Neural cell (in vitro differentiated cells): ENCODE data around the gene NOL4L. TPM values are rescaled to one million over a fixed set of nuclear protein-coding genes. Genes with fewer than 3 reads are reported as not detected.

Experiments used
- H2AFZ ChIP-seq: fragments of 200-600, 300-800 bp; sonication (generic), shearing (Covaris generic); 2 replicates; pipeline ENCODE4 v1.6.0; 2014; ENCODE audit warnings: low read depth, mild to moderate bottlenecking, antibody characterized with exemption, low read length, moderate library complexity
- H3F3A ChIP-seq: fragments of 200-600 bp; shearing (Covaris generic); 2 replicates; pipeline ENCODE4 v1.6.1; 2016; ENCODE audit warnings: mild to moderate bottlenecking, moderate library complexity, mixed read lengths, antibody characterized with exemption, low read length; ENCODE audit not compliant: insufficient read depth, poor library complexity, severe bottlenecking
- H3K27ac ChIP-seq: fragments of 200-600, 300-800 bp; sonication (generic), shearing (Covaris generic); 2 replicates; pipeline ENCODE4 v1.5.1; 2014; ENCODE audit warnings: mild to moderate bottlenecking, low read length, moderate library complexity
- H3K27me3 ChIP-seq: fragments of 300-800, 200-600 bp; sonication (generic), shearing (Covaris generic); 2 replicates; pipeline ENCODE4 v1.6.0; 2014; ENCODE audit warnings: mild to moderate bottlenecking, low read depth, low read length, moderate library complexity; ENCODE audit not compliant: insufficient read depth
- H3K36me3 ChIP-seq: fragments of 300-800, 200-600 bp; sonication (generic), shearing (Covaris generic); 2 replicates; pipeline ENCODE4 v1.5.1; 2014; ENCODE audit warnings: mild to moderate bottlenecking, antibody characterized with exemption, low read length, moderate library complexity; ENCODE audit not compliant: insufficient read depth
- H3K4me2 ChIP-seq: fragments of 300-800, 200-600 bp; sonication (generic), shearing (Covaris generic); 2 replicates; pipeline ENCODE4 v1.6.0; 2014; ENCODE audit warnings: mild to moderate bottlenecking, low read length
- H3K4me3 ChIP-seq: fragments of 300-800, 200-600 bp; sonication (generic), shearing (Covaris generic); 2 replicates; pipeline ENCODE4 v1.5.1; 2014; ENCODE audit warnings: mild to moderate bottlenecking, low read length, moderate library complexity
- H3K79me2 ChIP-seq: fragments of 200-600 bp; shearing (Covaris generic); replicated peaks from 2 replicates; pipeline ENCODE4 v1.6.0; 2014; ENCODE audit warnings: mild to moderate bottlenecking, low read length, moderate library complexity; ENCODE audit not compliant: insufficient read depth
- H3K9ac ChIP-seq: fragments of 300-800, 200-600 bp; sonication (generic), shearing (Covaris generic); 2 replicates; pipeline ENCODE4 v1.6.1; 2016; ENCODE audit warnings: mild to moderate bottlenecking, low read length, mixed read lengths
- H3K9me2 ChIP-seq: fragments of 200-600 bp; shearing (Covaris generic); 2 replicates; pipeline ENCODE4 v1.6.1; 2016; ENCODE audit warnings: mild to moderate bottlenecking, low read length, mixed read lengths; ENCODE audit not compliant: insufficient read depth
- H3K9me3 ChIP-seq: fragments of 200-600, 300-800 bp; sonication (generic), shearing (Covaris generic); 2 replicates; pipeline ENCODE4 v1.6.1; 2016; ENCODE audit warnings: mild to moderate bottlenecking, mixed run types, low read length, moderate library complexity, mixed read lengths
- H4K20me1 ChIP-seq: fragments of 200-600 bp; shearing (Covaris generic); 2 replicates; pipeline ENCODE4 v1.6.1; 2016; ENCODE audit warnings: mild to moderate bottlenecking, mixed run types; ENCODE audit not compliant: insufficient read depth
- EP300 ChIP-seq: fragments of 450-650 bp; conservative IDR thresholded peaks from 2 replicates; pipeline ENCODE4 v1.6.1; 2014; ENCODE audit warnings: antibody characterized with exemption, mild to moderate bottlenecking, moderate library complexity; ENCODE audit not compliant: poor library complexity, severe bottlenecking
- EZH2 ChIP-seq: fragments of 200-600, 300-800 bp; shearing (Covaris generic), sonication (generic); IDR thresholded peaks from 2 replicates; pipeline ENCODE4 v1.6.1; 2014; ENCODE audit warnings: antibody characterized with exemption, low read length, borderline replicate concordance, mild to moderate bottlenecking; ENCODE audit not compliant: insufficient read depth, poor library complexity, severe bottlenecking
- MXI1 ChIP-seq: fragments of 450-650 bp; conservative IDR thresholded peaks from 2 replicates; pipeline ENCODE4 v1.6.1; 2014; ENCODE audit warnings: antibody characterized with exemption, mild to moderate bottlenecking; ENCODE audit not compliant: poor library complexity, severe bottlenecking
- POLR2AphosphoS5 ChIP-seq: IDR thresholded peaks from 2 replicates; pipeline ENCODE4 v1.6.1; 2012
- RAD21 ChIP-seq: fragments of 450-650 bp; conservative IDR thresholded peaks from 2 replicates; pipeline ENCODE4 v1.6.1; 2014; ENCODE audit warnings: antibody characterized with exemption, mild to moderate bottlenecking, moderate library complexity
- SMC3 ChIP-seq: fragments of 450-650 bp; conservative IDR thresholded peaks from 2 replicates; pipeline ENCODE4 v1.6.1; 2014; ENCODE audit warnings: antibody characterized with exemption, mild to moderate bottlenecking, moderate library complexity; ENCODE audit not compliant: poor library complexity
- TAF1 ChIP-seq: IDR thresholded peaks from 2 replicates; pipeline ENCODE4 v1.6.1; 2012; ENCODE audit warnings: low read depth
- polyA plus RNA-seq: library from polyadenylated mRNA; depleted of rRNA; stranded (reverse); fragments of >200 nt; gene quantifications from 2 replicates; pipeline ENCODE4 v1.2.3, GENCODE V29; 2014
- TF ChIP-seq, protein P1 (sequence below): IDR thresholded peaks from 2 replicates; pipeline ENCODE4 v1.6.1; 2012; ENCODE audit warnings: borderline replicate concordance
- TF ChIP-seq, protein P2 (sequence below): fragments of 450-650 bp; IDR thresholded peaks from 2 replicates; pipeline ENCODE4 v1.5.1; 2014; ENCODE audit warnings: antibody characterized with exemption, mild to moderate bottlenecking, moderate library complexity; ENCODE audit not compliant: poor library complexity, severe bottlenecking

NOL4L gene
- polyA plus RNA-seq, 1 donor from 2014 or later = 20.4 TPM

GRCh38 chr20:32473231-32474008, 111.7 kb downstream of the NOL4L start:
- Histone ChIP-seq H3K4me2 (no peak overlapping the region), H3K36me3 (peaks cover 4% of the 10 kb centered on the region), H3K9ac (no peak overlapping the region), H3K79me2 (peaks cover 72% of the 10 kb centered on the region), H2AFZ (no peak overlapping the region), H3K9me3 (no peaks in the 10 kb centered on the region), H4K20me1 (peaks cover 84% of the 10 kb centered on the region), H3K27me3 (no peaks in the 10 kb centered on the region), H3K9me2 (no peaks in the 10 kb centered on the region), H3F3A (no peaks in the 10 kb centered on the region), H3K27ac (no peak overlapping the region), H3K4me3 (no peak overlapping the region)
- TF ChIP-seq RAD21 (no peak), EZH2 (no peak), SMC3 (no peak), MXI1 (no peak), EP300 (no peak), POLR2AphosphoS5 (no peak), TAF1 (no peak)
- TF ChIP-seq, protein P1, sequence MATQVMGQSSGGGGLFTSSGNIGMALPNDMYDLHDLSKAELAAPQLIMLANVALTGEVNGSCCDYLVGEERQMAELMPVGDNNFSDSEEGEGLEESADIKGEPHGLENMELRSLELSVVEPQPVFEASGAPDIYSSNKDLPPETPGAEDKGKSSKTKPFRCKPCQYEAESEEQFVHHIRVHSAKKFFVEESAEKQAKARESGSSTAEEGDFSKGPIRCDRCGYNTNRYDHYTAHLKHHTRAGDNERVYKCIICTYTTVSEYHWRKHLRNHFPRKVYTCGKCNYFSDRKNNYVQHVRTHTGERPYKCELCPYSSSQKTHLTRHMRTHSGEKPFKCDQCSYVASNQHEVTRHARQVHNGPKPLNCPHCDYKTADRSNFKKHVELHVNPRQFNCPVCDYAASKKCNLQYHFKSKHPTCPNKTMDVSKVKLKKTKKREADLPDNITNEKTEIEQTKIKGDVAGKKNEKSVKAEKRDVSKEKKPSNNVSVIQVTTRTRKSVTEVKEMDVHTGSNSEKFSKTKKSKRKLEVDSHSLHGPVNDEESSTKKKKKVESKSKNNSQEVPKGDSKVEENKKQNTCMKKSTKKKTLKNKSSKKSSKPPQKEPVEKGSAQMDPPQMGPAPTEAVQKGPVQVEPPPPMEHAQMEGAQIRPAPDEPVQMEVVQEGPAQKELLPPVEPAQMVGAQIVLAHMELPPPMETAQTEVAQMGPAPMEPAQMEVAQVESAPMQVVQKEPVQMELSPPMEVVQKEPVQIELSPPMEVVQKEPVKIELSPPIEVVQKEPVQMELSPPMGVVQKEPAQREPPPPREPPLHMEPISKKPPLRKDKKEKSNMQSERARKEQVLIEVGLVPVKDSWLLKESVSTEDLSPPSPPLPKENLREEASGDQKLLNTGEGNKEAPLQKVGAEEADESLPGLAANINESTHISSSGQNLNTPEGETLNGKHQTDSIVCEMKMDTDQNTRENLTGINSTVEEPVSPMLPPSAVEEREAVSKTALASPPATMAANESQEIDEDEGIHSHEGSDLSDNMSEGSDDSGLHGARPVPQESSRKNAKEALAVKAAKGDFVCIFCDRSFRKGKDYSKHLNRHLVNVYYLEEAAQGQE = no peak
- TF ChIP-seq, protein P2, sequence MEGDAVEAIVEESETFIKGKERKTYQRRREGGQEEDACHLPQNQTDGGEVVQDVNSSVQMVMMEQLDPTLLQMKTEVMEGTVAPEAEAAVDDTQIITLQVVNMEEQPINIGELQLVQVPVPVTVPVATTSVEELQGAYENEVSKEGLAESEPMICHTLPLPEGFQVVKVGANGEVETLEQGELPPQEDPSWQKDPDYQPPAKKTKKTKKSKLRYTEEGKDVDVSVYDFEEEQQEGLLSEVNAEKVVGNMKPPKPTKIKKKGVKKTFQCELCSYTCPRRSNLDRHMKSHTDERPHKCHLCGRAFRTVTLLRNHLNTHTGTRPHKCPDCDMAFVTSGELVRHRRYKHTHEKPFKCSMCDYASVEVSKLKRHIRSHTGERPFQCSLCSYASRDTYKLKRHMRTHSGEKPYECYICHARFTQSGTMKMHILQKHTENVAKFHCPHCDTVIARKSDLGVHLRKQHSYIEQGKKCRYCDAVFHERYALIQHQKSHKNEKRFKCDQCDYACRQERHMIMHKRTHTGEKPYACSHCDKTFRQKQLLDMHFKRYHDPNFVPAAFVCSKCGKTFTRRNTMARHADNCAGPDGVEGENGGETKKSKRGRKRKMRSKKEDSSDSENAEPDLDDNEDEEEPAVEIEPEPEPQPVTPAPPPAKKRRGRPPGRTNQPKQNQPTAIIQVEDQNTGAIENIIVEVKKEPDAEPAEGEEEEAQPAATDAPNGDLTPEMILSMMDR = no peak

- Histone ChIP-seq H3K27me3 (no peaks in the 10 kb centered on the region), H3F3A (no peaks in the 10 kb centered on the region), H2AFZ (no peak overlapping the region), H3K4me3 (no peak overlapping the region), H3K9me3 (no peaks in the 10 kb centered on the region), H3K9ac (no peak overlapping the region), H3K79me2 (peaks cover 71% of the 10 kb centered on the region), H3K27ac (no peak overlapping the region), H3K36me3 (peaks cover 4% of the 10 kb centered on the region), H3K4me2 (no peak overlapping the region), H3K9me2 (no peaks in the 10 kb centered on the region), H4K20me1 (peaks cover 83% of the 10 kb centered on the region)
- TF ChIP-seq EZH2 (no peak), TAF1 (no peak), RAD21 (no peak)
Observed at GRCh38 chr20:32472581-32473207, 112.4 kb downstream of the NOL4L start.
